Measurements from ENCODE around the gene CCDC92B. TPM values are rescaled to one million over a fixed set of nuclear protein-coding genes. Genes with fewer than 3 reads are reported as not detected.

The CCDC92B gene
- total and polyA plus RNA-seq, 2 of the 13 experiments (the other 11 are each of a cell fraction or from before 2014, with no cell fraction given), result not detected

GRCh38 chr17:2736956-2737355, 12.5 kb downstream of the CCDC92B start:
- ATAC-seq (no peak), FAIRE-seq (no peak), DNase-seq (ENCODE audit: low spot score) (no peak)
- in situ Hi-C loops (cut with HindIII; ENCODE audit: extremely low pct_ligation_motif_present, low pct_unique_long_range_greater_than_20kb), result no loop called here
- CTCF ChIA-PET (ENCODE audit: low intra/inter-chr PET ratio, low total read pairs), result no interaction called here
- Histone ChIP-seq H2AFZ (ENCODE audit: low read length) (no peak overlapping the region), H3K4me3 (replicated peaks in 1 of 3; ENCODE audit: insufficient read depth in 1 of 3, low read depth in 2 of 3, low read length in 3 of 3) (no peak overlapping the region), H3K9ac (ENCODE audit: insufficient read depth, low read depth, low read length) (no peak overlapping the region), H3K4me1 (ENCODE audit: insufficient read depth, low read length) (no peaks in the 10 kb centered on the region), H4K20me1 (ENCODE audit: insufficient read depth, low read length) (no peaks in the 10 kb centered on the region), H3K4me2 (ENCODE audit: low read depth, low read length) (no peak overlapping the region), H3K27me3 (ENCODE audit: control insufficient read depth in 1 of 2, insufficient read depth in 2 of 2, low read length in 2 of 2) (peaks cover 0 to 6% of the 10 kb centered on the region in 2 experiments; a peak in 1 of 5 replicates), H3K9me3 (ENCODE audit: low read length) (no peaks in the 10 kb centered on the region), H3K27ac (ENCODE audit: extremely low read length, insufficient read depth, low read length) (no peak overlapping the region), H3K36me3 (replicated peaks in 1 of 2; ENCODE audit: control insufficient read depth in 1 of 2, insufficient read depth in 2 of 2, low read length in 2 of 2) (no peaks in the 10 kb centered on the region), H3K79me2 (ENCODE audit: insufficient read depth, low read length) (no peaks in the 10 kb centered on the region)
- 54% methylated on average over 3 of the region's 3 CpGs for WGBS (ENCODE audit: low lambda C conversion rate)
- no peak for TF ChIP-seq ZNF629 (CRISPR knock-in tag; conservative IDR thresholded peaks at IDR 0.05)
- no TSS peak for BruUV-seq (replicated peaks)
- POLR2A ChIA-PET, result interaction anchor here (0.6 kb wide), 1 partner anchor 50 kb away, joined by 4 read pairs; no protein-coding TSS in a partner anchor
- intact Hi-C loops (cut with micrococcal nuclease; ENCODE audit: unreplicated experiment), result no loop called here

GRCh38 chr17:2735896-2736295, 13.6 kb downstream of the CCDC92B start:
- H3K27me3 ChIP-seq (ENCODE audit: control insufficient read depth in 1 of 2, insufficient read depth in 2 of 2, low read length in 2 of 2), result peaks cover 4 to 16% of the 10 kb centered on the region in 2 experiments; a peak in 3 of 5 replicates
- WGBS (ENCODE audit: low lambda C conversion rate), result 43% methylated on average over 5 of the region's 5 CpGs
- no peak overlapping the region for H3K4me3 ChIP-seq (replicated peaks in 1 of 3; ENCODE audit: insufficient read depth in 1 of 3, low read depth in 2 of 3, low read length in 3 of 3)
- DNase-seq (ENCODE audit: low spot score), result no peak
- FAIRE-seq, result no peak
- POLR2A ChIA-PET, result no interaction called here
- ATAC-seq, result peak; percentile 39; the same call in 2 of the 3 replicates
- CTCF ChIA-PET (ENCODE audit: low intra/inter-chr PET ratio, low total read pairs), result no interaction called here
- no peaks in the 10 kb centered on the region for H4K20me1 ChIP-seq (ENCODE audit: insufficient read depth, low read length)
- no peaks in the 10 kb centered on the region for H3K36me3 ChIP-seq (replicated peaks in 1 of 2; ENCODE audit: control insufficient read depth in 1 of 2, insufficient read depth in 2 of 2, low read length in 2 of 2)
- intact Hi-C loops (cut with micrococcal nuclease; ENCODE audit: unreplicated experiment), result no loop called here
- no peak overlapping the region for H3K27ac ChIP-seq (ENCODE audit: extremely low read length, insufficient read depth, low read length)
- in situ Hi-C loops (cut with HindIII; ENCODE audit: extremely low pct_ligation_motif_present, low pct_unique_long_range_greater_than_20kb), result no loop called here
- TF ChIP-seq HOXA5 (CRISPR knock-in tag; IDR thresholded peaks at IDR 0.05), result no peak
- TF ChIP-seq CTCF (CRISPR knock-in tag; IDR thresholded peaks at IDR 0.05), result peak; percentile 16; the same call in 1 of the 2 replicates
- no peaks in the 10 kb centered on the region for H3K4me1 ChIP-seq (ENCODE audit: insufficient read depth, low read length)
- no TSS peak for BruUV-seq (replicated peaks)
- H2AFZ ChIP-seq (ENCODE audit: low read length), result no peak overlapping the region
- no peak overlapping the region for H3K9ac ChIP-seq (ENCODE audit: insufficient read depth, low read depth, low read length)
- H3K4me2 ChIP-seq (ENCODE audit: low read depth, low read length), result no peak overlapping the region
- no peaks in the 10 kb centered on the region for H3K79me2 ChIP-seq (ENCODE audit: insufficient read depth, low read length)
- no peaks in the 10 kb centered on the region for H3K9me3 ChIP-seq (ENCODE audit: low read length)
